Glutamatergic neuron (in vitro differentiated cells): ENCODE data around the gene ADAP2. TPM values are rescaled to one million over a fixed set of nuclear protein-coding genes. Genes with fewer than 3 reads are reported as not detected.

Experiments used
- DNase-seq: peaks from one replicate; pipeline ENCODE4 v3.0.0; 2022
- H3K27ac Mint-ChIP-seq: one replicate; pipeline ENCODE4 v1.8.0; 2020; ENCODE audit warnings: mild to moderate bottlenecking, mixed read lengths, inconsistent platforms; ENCODE audit not compliant: unreplicated experiment
- H3K27me3 Mint-ChIP-seq: one replicate; pipeline ENCODE4 v1.8.0; 2020; ENCODE audit warnings: mild to moderate bottlenecking, moderate library complexity, mixed read lengths, inconsistent platforms; ENCODE audit not compliant: unreplicated experiment
- H3K36me3 Mint-ChIP-seq: one replicate; pipeline ENCODE4 v1.8.0; 2020; ENCODE audit warnings: mild to moderate bottlenecking, mixed read lengths, inconsistent platforms; ENCODE audit not compliant: unreplicated experiment
- H3K4me1 Mint-ChIP-seq: one replicate; pipeline ENCODE4 v1.8.0; 2020; ENCODE audit warnings: mild to moderate bottlenecking, low read depth, mixed read lengths, inconsistent platforms; ENCODE audit not compliant: unreplicated experiment
- H3K4me3 Mint-ChIP-seq: one replicate; pipeline ENCODE4 v1.8.0; 2020; ENCODE audit warnings: mild to moderate bottlenecking, mixed read lengths, inconsistent platforms; ENCODE audit not compliant: unreplicated experiment
- H3K9me3 Mint-ChIP-seq: one replicate; pipeline ENCODE4 v1.8.0; 2020; ENCODE audit warnings: mild to moderate bottlenecking, moderate library complexity, mixed read lengths, inconsistent platforms; ENCODE audit not compliant: unreplicated experiment
- CTCF ChIP-seq: fragments of 200-600 bp; sonication (generic); IDR thresholded peaks from one replicate; pipeline ENCODE4 v1.5.0; 2021; ENCODE audit not compliant: partially characterized antibody, unreplicated experiment
- total RNA-seq: library from RNA; stranded (reverse); fragmentation: NEBNext Ultra II Directional; extraction: Animal tissue kit (Norgen Biotek cat#: 25700); gene quantifications from one replicate; pipeline ENCODE4 v1.2.1, GENCODE V29; 2021; ENCODE audit not compliant: unreplicated experiment

ADAP2 gene
- total RNA-seq, 1 donor from 2014 or later, result 0.51 TPM

- Mint-ChIP-seq H3K4me3 (no peak overlapping the region), H3K9me3 (no peaks in the 10 kb centered on the region), H3K36me3 (no peaks in the 10 kb centered on the region), H3K27ac (no peak overlapping the region), H3K4me1 (no peaks in the 10 kb centered on the region), H3K27me3 (no peaks in the 10 kb centered on the region)
- TF ChIP-seq CTCF, result no peak
- DNase-seq, result no peak
These were observed 74.7 kb downstream of the ADAP2 start for GRCh38 chr17:30996486-30996885.

GRCh38 chr17:30997270-30997669 lies 75.5 kb downstream of the ADAP2 start:
- H3K9me3 Mint-ChIP-seq, result no peaks in the 10 kb centered on the region
- H3K27me3 Mint-ChIP-seq, result no peaks in the 10 kb centered on the region
- no peaks in the 10 kb centered on the region for H3K36me3 Mint-ChIP-seq
- no peak overlapping the region for H3K4me3 Mint-ChIP-seq
- DNase-seq, result no peak
- no peak overlapping the region for H3K27ac Mint-ChIP-seq
- no peaks in the 10 kb centered on the region for H3K4me1 Mint-ChIP-seq
- TF ChIP-seq CTCF, result no peak

GRCh38 chr17:30997842-30998241 lies 76.1 kb downstream of the ADAP2 start:
- H3K4me1 Mint-ChIP-seq, result no peaks in the 10 kb centered on the region
- H3K27ac Mint-ChIP-seq, result no peak overlapping the region
- H3K36me3 Mint-ChIP-seq, result no peaks in the 10 kb centered on the region
- DNase-seq, result no peak
- no peak for TF ChIP-seq CTCF
- no peaks in the 10 kb centered on the region for H3K27me3 Mint-ChIP-seq
- H3K4me3 Mint-ChIP-seq, result no peak overlapping the region
- no peaks in the 10 kb centered on the region for H3K9me3 Mint-ChIP-seq

GRCh38 chr17:31002047-31002446 lies 80.3 kb downstream of the ADAP2 start:
- no peaks in the 10 kb centered on the region for H3K36me3 Mint-ChIP-seq
- no peaks in the 10 kb centered on the region for H3K4me1 Mint-ChIP-seq
- TF ChIP-seq CTCF, result no peak
- no peak overlapping the region for H3K4me3 Mint-ChIP-seq
- no peaks in the 10 kb centered on the region for H3K27me3 Mint-ChIP-seq
- no peak overlapping the region for H3K27ac Mint-ChIP-seq
- no peak for DNase-seq
- H3K9me3 Mint-ChIP-seq, result no peaks in the 10 kb centered on the region

- no peak overlapping the region for H3K27ac Mint-ChIP-seq
- H3K36me3 Mint-ChIP-seq, result peaks cover 4% of the 10 kb centered on the region
- no peaks in the 10 kb centered on the region for H3K9me3 Mint-ChIP-seq
- H3K27me3 Mint-ChIP-seq, result peaks cover 2% of the 10 kb centered on the region
- no peak for DNase-seq
- no peak for TF ChIP-seq CTCF
- no peaks in the 10 kb centered on the region for H3K4me1 Mint-ChIP-seq
- no peak overlapping the region for H3K4me3 Mint-ChIP-seq
These were observed 81.6 kb downstream of the ADAP2 start for GRCh38 chr17:31003225-31003866.
